Thoracic aorta (tissue), 2 donors: ENCODE results near the gene PIM1. TPM values are rescaled to one million over a fixed set of nuclear protein-coding genes. Genes with fewer than 3 reads are reported as not detected.
A peak's percentile ranks its signal among the peaks of the same experiment; 100 is the strongest.

Experiments
- ATAC-seq: fragments of 150-250 bp; one replicate; pipeline ENCODE4 v1.8.0; 2017; ENCODE audit warnings: low read depth; ENCODE audit not compliant: insufficient number of reproducible peaks, low FRiP score
- DNase-seq: peaks from one replicate; pipeline ENCODE4 v3.0.0-alpha.2; 2020; ENCODE audit warnings: low spot score
- H3K27ac ChIP-seq, 2 donors: fragments of 200-600 bp; sonication (generic); 1 replicate in 1 of 2; 2 replicates in 1 of 2; pipeline ENCODE4 v1.5.1; 2016; ENCODE audit warnings: mild to moderate bottlenecking in 2 of 2, moderate library complexity in 2 of 2
- H3K27me3 ChIP-seq: fragments of 200-600 bp; sonication (generic); replicated peaks from 2 replicates; pipeline ENCODE4 v1.6.0; 2016; ENCODE audit warnings: mild to moderate bottlenecking; ENCODE audit not compliant: insufficient read depth
- H3K36me3 ChIP-seq: fragments of 200-600 bp; sonication (generic); one replicate; pipeline ENCODE4 v1.5.1; 2016
- H3K4me1 ChIP-seq, 2 donors: fragments of 200-600 bp; sonication (generic); 1 replicate in 1 of 2; 2 replicates in 1 of 2; pipeline versions ENCODE4 v1.5.1 to v1.6.0; 2016; ENCODE audit warnings: low read depth in 2 of 2, mild to moderate bottlenecking in 1 of 2; ENCODE audit not compliant: control insufficient read depth in 1 of 2
- H3K4me3 ChIP-seq: fragments of 200-600 bp; sonication (generic); 2 replicates; pipeline ENCODE4 v1.5.1; 2016; ENCODE audit warnings: mild to moderate bottlenecking
- H3K9me3 ChIP-seq: fragments of 200-600 bp; sonication (generic); 2 replicates; pipeline ENCODE4 v1.5.1; 2016
- CTCF ChIP-seq: fragments of 200-600 bp; sonication (generic); IDR thresholded peaks from one replicate; pipeline ENCODE4 v1.5.1; 2019; ENCODE audit warnings: antibody characterized with exemption
- total RNA-seq, 2 donors: library from RNA; depleted of rRNA; stranded (reverse); fragments of >200 nt; gene quantifications; one replicate each; pipeline versions ENCODE4 v1.1.0 to v1.2.3, GENCODE V29; 2016

The PIM1 gene
- total RNA-seq, 2 donors from 2014 or later, result 28.8 to 53.6 TPM

GRCh38 chr6:37170273-37171200 is 585 bp downstream of the PIM1 start:
- peak; percentile 66 for TF ChIP-seq CTCF
- H3K27ac ChIP-seq, result peak overlapping the region; percentile 94 to 95
- peaks cover 28% of the 10 kb centered on the region for H3K36me3 ChIP-seq
- H3K4me3 ChIP-seq, result peak overlapping the region; percentile 99
- H3K9me3 ChIP-seq, result no peaks in the 10 kb centered on the region
- H3K27me3 ChIP-seq, result no peaks in the 10 kb centered on the region
- peak; percentile 13 for ATAC-seq
- H3K4me1 ChIP-seq, result peaks cover 20 to 36% of the 10 kb centered on the region in 2 donors
- no peak for DNase-seq

- H3K36me3 ChIP-seq, result peaks cover 28% of the 10 kb centered on the region
- H3K27me3 ChIP-seq, result no peaks in the 10 kb centered on the region
- H3K4me1 ChIP-seq, result peaks cover 20 to 36% of the 10 kb centered on the region in 2 donors
- ATAC-seq (no peak), DNase-seq (no peak)
- TF ChIP-seq CTCF, result no peak
- no peaks in the 10 kb centered on the region for H3K9me3 ChIP-seq
- H3K4me3 ChIP-seq, result peak overlapping the region; percentile 99
- H3K27ac ChIP-seq, result peak overlapping the region; percentile 94 to 95
Measured at GRCh38 chr6:37171201-37171969, 1.4 kb downstream of the PIM1 start.

GRCh38 chr6:37171970-37172812 is 2.2 kb downstream of the PIM1 start:
- Histone ChIP-seq H3K4me3 (peak overlapping the region; percentile 99), H3K4me1 (peaks cover 20 to 36% of the 10 kb centered on the region in 2 donors), H3K27ac (peak overlapping the region; percentile 94 to 95), H3K9me3 (no peaks in the 10 kb centered on the region), H3K36me3 (peaks cover 28% of the 10 kb centered on the region), H3K27me3 (no peaks in the 10 kb centered on the region)
- DNase-seq (peak; percentile 69), ATAC-seq (peak; percentile 29)
- TF ChIP-seq CTCF, result peak; percentile 92

- Histone ChIP-seq H3K4me1 (peaks cover 20 to 35% of the 10 kb centered on the region in 2 donors), H3K27me3 (no peaks in the 10 kb centered on the region), H3K4me3 (peak overlapping the region; percentile 99), H3K9me3 (no peaks in the 10 kb centered on the region), H3K36me3 (peaks cover 28% of the 10 kb centered on the region), H3K27ac (peak overlapping the region in 1 of 2 donors; percentile 11)
- DNase-seq (no peak), ATAC-seq (no peak)
- TF ChIP-seq CTCF, result no peak
Measured at GRCh38 chr6:37172912-37173492, 3.0 kb downstream of the PIM1 start.
